22Rv1 (cell line): ENCODE results near the gene RARS1.

Experiments
- H3K27ac ChIP-seq: fragments of 450-650 bp; 2 replicates; pipeline ENCODE4 v1.5.1; 2017
- ZFX ChIP-seq: fragments of 450-650 bp; IDR thresholded peaks from 2 replicates; pipeline ENCODE4 v1.6.1; 2017; ENCODE audit warnings: antibody characterized with exemption, borderline replicate concordance
- TF ChIP-seq, protein P1 (sequence below): fragments of 450-650 bp; IDR thresholded peaks from 2 replicates; pipeline ENCODE4 v1.5.1; 2017; ENCODE audit warnings: mild to moderate bottlenecking

Gene RARS1

DNA sequence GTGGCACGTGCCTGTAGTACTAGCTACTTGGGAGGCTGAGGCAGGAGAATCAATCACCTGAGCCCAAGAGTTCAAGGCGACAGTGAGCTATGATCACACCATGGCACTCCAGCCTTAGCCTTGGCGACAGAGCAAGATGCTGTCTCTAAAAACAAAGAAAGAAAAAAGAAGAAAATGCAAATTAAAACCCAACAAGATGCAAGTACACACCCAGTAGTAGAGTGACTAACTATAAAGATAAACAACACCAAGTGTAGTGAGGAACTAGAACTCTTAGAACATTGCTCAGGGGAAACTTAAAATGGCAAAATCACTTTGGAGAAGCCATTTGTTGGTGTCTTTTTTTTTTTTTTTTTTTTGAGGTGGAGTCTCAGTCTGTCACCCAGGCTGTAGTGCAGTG, 34.7 kb upstream of the RARS1 start:
- no peak for TF ChIP-seq ZFX
- TF ChIP-seq, protein P1, sequence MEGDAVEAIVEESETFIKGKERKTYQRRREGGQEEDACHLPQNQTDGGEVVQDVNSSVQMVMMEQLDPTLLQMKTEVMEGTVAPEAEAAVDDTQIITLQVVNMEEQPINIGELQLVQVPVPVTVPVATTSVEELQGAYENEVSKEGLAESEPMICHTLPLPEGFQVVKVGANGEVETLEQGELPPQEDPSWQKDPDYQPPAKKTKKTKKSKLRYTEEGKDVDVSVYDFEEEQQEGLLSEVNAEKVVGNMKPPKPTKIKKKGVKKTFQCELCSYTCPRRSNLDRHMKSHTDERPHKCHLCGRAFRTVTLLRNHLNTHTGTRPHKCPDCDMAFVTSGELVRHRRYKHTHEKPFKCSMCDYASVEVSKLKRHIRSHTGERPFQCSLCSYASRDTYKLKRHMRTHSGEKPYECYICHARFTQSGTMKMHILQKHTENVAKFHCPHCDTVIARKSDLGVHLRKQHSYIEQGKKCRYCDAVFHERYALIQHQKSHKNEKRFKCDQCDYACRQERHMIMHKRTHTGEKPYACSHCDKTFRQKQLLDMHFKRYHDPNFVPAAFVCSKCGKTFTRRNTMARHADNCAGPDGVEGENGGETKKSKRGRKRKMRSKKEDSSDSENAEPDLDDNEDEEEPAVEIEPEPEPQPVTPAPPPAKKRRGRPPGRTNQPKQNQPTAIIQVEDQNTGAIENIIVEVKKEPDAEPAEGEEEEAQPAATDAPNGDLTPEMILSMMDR: no peak
- H3K27ac ChIP-seq: no peak overlapping the region

DNA sequence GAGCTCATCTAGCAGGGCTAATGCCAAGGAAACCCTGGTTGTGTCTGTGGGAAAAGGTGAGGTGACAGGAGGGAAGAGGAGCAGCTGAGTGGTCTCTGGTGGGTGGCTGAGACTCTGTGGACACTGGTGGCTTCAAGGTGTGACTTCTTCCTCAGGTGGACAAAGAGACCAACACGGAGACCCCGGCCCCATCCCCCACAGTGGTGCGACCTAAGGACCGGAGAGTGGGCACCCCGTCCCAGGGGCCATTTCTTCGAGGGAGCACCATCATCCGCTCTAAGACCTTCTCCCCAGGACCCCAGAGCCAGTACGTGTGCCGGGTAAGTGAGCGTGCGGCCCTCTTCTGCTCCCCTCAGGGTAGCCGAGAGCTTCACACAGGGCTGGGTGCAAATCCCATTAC, 31.1 kb upstream of the RARS1 start:
- H3K27ac ChIP-seq: no peak overlapping the region
- TF ChIP-seq ZFX: no peak

DNA sequence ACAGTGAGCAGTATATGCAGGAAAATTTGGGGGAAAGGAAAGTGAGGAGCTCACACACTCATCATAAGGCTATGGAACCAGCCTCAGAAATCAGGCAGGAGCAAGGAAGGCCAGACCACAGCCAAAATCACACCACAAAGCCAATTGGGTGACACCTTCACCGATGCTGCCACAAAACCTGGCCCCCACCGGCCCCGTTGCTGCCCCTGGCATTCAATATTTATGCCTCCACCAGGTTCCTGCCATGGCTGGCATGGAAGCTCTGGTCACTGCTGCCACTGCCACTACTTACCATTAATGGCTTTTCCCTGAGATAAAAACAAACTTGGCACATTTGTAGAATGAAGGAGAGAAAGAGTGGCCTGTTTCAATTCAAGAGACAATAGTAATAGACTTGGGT, 28.7 kb upstream of the RARS1 start:
- H3K27ac ChIP-seq: no peak overlapping the region
- no peak for TF ChIP-seq ZFX
- TF ChIP-seq, protein P1: no peak

DNA sequence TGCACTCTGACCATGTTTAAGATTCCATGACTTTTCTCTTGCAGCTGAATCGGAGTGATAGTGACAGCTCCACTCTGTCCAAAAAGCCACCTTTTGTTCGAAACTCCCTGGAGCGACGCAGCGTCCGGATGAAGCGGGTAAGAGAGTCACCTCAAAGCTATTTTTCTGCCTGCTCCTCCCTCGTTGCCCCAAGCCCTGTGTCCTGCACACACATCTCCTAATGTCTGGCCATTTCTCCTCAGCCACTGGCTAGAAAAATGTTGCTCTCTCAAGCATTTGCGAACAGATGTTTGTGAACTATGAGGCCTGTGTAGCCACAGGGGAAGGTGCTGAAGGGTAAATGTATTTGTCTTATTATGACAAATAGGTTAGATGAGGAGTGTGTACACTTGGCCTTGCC, 25.7 kb upstream of the RARS1 start:
- TF ChIP-seq, protein P1: no peak
- TF ChIP-seq ZFX: no peak
- no peak overlapping the region for H3K27ac ChIP-seq

DNA sequence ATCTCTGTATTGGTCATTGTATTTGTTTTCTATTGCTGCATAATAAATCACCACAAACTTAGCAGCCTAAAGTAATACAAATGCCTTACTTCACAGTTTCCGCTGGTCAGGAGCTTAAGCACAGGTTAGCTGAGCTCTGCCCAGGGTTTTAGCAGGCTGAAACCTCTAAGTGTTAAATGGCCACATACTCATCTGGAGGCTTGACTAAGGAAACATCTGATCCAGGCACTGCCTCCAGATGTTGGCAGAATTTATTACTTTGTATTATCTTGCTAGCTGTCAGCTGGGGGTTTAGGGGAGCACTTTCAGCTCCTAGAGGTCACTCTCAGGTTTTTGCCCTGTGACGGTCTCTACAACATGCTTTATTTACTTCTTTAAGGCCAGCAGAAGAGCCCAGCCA, 23.2 kb upstream of the RARS1 start:
- TF ChIP-seq ZFX: no peak
- TF ChIP-seq, protein P1: no peak
- H3K27ac ChIP-seq: no peak overlapping the region

DNA sequence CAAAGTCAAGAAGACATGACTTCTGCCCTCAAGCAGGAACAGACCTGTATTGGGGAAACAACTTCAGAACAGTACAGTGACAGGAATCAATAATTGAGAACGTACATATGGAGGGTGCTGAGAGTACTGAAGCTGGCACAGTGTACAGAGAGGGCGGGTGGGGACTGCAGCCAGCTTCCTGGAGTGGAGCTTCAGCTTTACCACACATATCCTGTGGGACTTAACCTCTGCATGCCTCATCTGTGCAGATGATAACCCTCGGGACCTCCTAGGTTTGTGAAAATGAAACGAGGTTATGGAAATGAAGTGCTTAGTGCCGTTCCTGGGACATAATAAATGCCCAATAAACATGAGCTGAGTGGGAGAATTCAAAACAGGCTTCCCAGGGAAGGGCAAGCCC, 22.1 kb upstream of the RARS1 start:
- no peak overlapping the region for H3K27ac ChIP-seq

DNA sequence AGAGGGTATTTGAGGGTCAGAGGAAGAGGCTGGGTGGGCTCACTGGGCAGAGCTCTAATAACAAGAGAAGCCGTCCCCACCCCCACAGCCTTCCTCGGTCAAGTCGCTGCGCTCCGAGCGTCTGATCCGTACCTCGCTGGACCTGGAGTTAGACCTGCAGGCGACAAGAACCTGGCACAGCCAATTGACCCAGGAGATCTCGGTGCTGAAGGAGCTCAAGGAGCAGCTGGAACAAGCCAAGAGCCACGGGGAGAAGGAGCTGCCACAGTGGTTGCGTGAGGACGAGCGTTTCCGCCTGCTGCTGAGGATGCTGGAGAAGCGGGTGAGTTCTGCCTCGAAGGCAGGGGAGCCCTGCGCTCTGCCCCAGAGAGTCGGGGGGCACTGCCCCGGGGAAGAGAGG, 21.6 kb upstream of the RARS1 start:
- no peak for TF ChIP-seq ZFX
- TF ChIP-seq, protein P1: no peak
- H3K27ac ChIP-seq: no peak overlapping the region

More for the DNA sequence above, 22.1 kb upstream of the RARS1 start:
- TF ChIP-seq, protein P1: no peak
- no peak for TF ChIP-seq ZFX

DNA sequence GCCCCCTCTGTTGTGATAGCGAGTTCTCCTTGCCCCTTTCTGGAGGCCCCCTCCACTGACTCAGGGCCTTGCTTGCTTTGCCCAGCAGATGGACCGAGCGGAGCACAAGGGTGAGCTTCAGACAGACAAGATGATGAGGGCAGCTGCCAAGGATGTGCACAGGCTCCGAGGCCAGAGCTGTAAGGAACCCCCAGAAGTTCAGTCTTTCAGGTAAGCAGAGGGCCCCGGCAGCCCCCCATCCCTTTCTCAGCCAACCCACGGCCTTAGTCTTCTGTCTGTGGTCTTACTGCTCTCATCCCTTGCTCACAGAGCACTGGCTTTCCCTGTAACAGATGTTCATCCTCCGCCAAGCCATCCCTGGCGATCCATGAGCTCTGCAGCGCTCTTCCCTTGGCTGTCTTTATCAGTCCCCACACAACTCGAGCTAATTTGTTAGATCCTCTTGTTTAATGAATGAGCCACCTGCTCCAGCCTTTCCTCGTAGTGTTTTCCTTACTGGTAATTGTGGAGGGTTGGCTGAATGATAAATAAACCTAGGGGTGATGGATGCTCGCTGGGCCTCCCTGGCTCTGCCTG, 18.4 kb upstream of the RARS1 start:
- H3K27ac ChIP-seq: no peak overlapping the region
- TF ChIP-seq, protein P1: no peak
- no peak for TF ChIP-seq ZFX
